Epithelial cell of esophagus (primary cell): ENCODE data around the gene YWHAG.
"Not testable (repeated sequence)": the region's sequence is repeated elsewhere in the genome, so short reads cannot be mapped to it uniquely, and the experiment has no call there.

Source experiments
- DNase-seq: peaks from one replicate; pipeline ENCODE4 v3.0.0; 2010; ENCODE audit warnings: low read depth
- H3K4me3 ChIP-seq: 2 replicates; pipeline ENCODE4 v1.5.1; 2011; ENCODE audit warnings: mild to moderate bottlenecking, low read length, control low read depth
- TF ChIP-seq, protein P1 (sequence below): IDR thresholded peaks from 2 replicates; pipeline ENCODE4 v1.5.1; 2011; ENCODE audit warnings: low read depth, mild to moderate bottlenecking, low read length, control low read depth, inconsistent platforms; ENCODE audit not compliant: insufficient read depth; ENCODE audit errors: missing control alignments

The YWHAG gene

DNA sequence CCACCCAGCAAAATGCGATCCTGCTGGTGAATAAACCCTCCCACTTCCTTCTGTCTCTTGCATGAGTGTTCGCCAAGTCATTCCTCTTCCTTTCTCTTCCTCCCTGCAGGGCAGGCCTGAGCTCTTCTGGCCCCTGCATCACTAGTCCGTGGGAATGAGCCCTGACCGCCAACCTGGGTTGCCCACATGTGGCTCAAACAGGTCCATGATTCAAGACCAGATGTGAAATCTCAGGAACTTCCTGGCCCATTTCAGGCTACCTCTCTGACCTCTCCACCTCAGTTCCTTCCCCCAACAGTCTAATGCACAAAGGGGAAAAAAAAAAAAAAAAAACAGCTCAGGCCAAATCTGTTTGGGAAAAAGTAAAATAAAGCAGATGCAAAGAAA is 5.4 kb upstream of the YWHAG start:
- peak; percentile 79 for DNase-seq
- TF ChIP-seq, protein P1, sequence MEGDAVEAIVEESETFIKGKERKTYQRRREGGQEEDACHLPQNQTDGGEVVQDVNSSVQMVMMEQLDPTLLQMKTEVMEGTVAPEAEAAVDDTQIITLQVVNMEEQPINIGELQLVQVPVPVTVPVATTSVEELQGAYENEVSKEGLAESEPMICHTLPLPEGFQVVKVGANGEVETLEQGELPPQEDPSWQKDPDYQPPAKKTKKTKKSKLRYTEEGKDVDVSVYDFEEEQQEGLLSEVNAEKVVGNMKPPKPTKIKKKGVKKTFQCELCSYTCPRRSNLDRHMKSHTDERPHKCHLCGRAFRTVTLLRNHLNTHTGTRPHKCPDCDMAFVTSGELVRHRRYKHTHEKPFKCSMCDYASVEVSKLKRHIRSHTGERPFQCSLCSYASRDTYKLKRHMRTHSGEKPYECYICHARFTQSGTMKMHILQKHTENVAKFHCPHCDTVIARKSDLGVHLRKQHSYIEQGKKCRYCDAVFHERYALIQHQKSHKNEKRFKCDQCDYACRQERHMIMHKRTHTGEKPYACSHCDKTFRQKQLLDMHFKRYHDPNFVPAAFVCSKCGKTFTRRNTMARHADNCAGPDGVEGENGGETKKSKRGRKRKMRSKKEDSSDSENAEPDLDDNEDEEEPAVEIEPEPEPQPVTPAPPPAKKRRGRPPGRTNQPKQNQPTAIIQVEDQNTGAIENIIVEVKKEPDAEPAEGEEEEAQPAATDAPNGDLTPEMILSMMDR = no peak
- no peak overlapping the region for H3K4me3 ChIP-seq

DNA sequence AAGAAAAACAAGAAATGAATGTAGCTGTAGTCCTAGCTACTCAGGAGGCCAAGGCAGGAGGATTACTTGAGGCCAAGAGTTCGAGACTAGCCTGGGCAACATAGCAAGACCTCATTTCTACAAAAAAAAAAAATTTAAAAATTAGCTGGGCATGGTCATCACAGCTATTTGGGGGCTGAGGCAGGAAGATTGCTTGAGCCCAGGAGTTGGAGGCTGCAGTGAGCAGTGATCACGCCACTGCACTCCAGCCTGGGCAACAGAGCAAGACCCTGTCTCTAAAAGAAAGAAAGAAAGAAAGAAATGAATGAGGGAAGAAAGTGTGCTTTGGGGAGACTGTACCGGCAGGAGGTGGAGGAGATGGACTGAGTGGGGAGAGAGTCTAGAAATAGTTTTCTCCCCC is 5.0 kb upstream of the YWHAG start:
- H3K4me3 ChIP-seq, DNase-seq: not testable (repeated sequence)

DNA sequence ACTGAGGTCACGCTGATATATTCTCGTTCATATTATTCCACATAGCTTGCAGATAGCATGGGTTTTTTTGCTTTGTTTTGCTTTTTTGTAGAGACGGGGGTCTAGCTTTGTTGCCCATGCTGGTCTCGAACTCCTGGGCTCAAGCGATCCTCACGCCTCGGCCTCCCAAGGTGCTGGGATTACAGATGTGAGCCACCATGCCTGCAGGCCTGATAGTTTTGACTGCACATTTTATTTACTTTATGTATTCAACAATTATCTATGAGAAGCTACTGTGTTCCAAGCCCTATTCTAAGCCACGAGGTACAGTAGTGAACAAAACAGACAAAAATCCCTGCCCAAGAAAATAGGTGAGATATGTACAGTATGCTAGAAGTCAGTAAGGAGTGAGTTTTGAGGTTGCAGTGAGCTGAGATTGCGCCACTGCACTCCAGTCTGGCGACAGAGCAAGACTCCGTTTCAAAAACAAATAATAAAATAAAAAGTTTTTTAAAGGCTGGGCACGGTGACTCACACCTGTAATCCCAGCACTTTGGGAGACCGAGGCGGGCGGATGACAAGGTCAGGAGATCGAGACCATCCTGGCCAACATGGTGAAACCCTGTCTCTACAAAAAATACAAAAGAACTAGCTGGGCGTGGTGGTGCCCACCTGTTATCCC is 1.3 kb upstream of the YWHAG start:
- peak; percentile 65 for DNase-seq
- TF ChIP-seq, protein P1 = no peak
- no peak overlapping the region for H3K4me3 ChIP-seq

DNA sequence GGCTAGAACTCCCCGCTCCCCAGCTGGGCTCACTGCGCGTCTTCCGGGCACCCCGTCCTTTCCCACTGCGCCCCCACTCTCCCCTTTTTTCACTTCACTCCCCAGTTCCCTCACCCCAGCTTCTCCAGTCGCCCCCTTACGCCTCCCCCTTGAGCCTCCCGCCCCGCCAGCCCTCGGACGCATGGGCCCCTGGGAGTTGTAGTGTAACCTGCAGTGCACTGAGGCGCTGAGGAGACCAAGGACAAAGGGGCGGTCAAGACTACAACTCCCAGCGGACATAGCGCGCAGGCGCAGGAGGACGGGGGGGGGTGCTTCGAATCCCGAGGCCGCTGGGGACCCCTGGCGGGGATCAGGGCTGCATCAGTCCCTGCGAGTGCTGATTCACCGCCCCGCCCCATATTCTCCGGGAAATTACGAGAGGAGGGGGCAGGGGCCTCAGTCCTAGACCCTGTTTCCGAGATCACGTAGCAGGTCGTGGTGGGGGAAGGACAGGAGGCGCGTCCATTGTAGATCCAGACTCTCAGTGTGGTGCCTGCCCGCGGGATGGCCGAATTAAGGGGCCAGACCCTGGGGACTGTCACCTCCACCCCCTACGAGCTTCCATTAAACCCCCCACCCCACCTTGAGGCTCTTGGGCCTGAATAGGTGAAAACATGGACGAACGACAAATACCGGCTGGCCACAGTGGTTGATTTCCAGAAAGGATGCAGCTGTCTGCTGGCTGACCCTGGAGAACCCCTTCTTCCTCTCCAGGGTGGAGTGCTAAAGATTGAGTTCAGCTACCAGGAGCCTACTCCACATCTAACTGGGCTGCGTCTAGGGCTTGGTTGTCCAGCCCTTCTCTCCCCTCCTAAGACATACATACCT is 553 bp upstream of the YWHAG start:
- peak overlapping the region; percentile 69 for H3K4me3 ChIP-seq
- peak; percentile 98 for DNase-seq
- TF ChIP-seq, protein P1 = peak; percentile 70

DNA sequence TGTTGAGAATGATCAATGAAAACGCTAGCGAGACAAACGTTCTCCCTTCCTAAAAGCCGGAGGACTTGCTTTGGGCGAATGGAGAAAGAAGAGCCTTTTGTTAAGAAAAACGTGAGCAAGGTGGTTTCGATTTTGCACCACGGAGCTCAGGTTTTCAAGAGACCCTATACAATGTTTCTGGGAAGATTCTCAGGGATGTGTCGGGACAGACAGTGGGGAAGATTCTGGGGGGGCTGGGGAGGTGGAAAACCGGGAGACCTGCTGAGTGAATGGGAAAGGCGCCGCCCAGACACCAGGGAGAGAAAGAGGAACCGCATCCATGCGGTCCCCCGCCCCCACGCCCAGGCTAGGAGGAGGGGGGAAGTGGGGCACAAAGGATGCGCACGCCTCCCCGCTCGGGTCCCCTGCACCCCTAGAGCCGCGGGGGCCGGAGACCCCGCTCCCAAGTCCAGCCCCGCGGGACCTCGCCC is 745 bp downstream of the YWHAG start:
- TF ChIP-seq, protein P1 = no peak
- H3K4me3 ChIP-seq = peak overlapping the region; percentile 79
- peak; percentile 32 for DNase-seq

DNA sequence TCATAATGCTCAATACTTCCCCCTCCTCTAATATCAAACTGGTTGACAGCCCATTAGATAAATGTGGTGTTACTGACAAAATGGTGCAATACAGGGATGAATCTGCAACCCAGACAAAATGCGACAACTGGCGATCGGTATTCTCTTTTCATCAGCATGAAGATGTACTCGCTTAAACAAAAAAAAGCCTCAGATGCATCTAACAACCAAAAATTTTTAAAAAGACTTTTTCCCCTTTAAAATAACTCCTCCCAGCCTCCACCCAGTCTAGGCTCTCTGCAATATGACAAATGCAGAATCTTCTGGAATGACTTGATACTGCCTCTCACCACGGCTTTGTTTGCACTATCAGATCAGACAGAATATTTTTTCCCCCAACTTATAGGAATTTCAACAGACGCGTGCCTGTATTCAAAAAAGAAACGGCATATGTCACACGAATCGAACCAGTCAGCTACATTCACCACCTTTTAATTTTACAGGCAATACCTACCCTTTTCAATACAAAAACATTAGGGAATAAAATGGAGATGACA is 1.2 kb downstream of the YWHAG start:
- peak overlapping the region; percentile 79 for H3K4me3 ChIP-seq
- TF ChIP-seq, protein P1 = no peak
- no peak for DNase-seq

DNA sequence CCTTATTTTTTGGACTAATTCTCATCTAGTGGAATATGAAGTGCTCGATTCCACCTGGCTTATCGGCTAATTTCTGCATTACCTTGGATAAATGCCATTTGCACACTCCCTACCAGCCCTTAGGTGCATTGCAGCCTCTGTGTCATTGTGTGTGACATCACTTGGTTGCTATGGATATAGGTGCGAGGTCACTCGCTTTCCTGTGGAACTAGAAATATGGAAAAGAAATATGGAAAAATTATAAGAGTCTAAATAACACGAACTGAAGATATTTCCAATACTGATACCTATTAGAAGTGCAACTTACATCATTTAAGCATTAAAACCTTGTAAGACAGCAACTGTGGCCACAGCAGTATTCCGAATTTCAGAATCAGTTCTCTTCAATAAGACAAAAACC is 2.0 kb downstream of the YWHAG start:
- peak overlapping the region; percentile 79 for H3K4me3 ChIP-seq
- DNase-seq = peak; percentile 82
- TF ChIP-seq, protein P1 = peak; percentile 36
